ENCODE results near the gene ATP10B. TPM values are rescaled to one million over a fixed set of nuclear protein-coding genes. Genes with fewer than 3 reads are reported as not detected.

The ATP10B gene
- polyA plus RNA-seq, 12 donors = 0.27 to 5.4 (median 0.63) TPM; not detected in 1

DNA sequence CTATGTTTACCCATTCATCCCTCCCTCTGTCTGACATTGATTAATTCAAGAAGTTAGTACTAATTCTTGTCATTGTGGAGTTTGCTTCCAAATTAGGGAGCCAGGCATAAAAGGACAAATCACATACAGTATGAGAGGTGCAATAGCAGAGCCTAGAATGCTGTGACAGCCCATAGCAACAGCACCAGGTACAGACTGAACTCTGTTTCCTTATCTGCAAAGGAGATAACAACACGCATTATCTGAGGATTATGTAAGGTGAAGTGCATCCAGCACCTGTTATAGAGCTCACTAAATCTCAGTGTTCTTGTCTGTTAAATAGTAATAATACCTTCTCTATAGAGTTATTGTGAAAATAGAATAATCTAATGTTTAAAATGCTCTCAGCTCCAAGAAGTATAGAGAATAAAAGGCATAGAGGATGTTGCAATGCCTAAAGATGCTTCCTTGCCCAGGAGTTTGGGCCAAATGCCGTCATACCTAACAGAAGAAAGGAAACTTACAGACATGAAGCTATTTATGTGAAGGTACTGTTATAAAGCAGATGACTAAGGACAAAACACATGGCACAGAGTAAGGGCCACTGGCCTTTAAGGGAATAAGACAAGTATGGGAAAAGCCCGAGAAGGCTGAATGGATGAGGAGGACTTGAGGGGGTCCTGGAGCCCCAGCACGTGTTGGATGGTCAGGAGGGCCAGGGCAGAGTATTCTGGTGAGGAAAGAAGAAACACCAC lies 214.5 kb downstream of the ATP10B start:
- DNase-seq = no peak

GRCh38 chr5:160635663-160636062 lies 216.3 kb downstream of the ATP10B start:
- no peak for DNase-seq

DNA sequence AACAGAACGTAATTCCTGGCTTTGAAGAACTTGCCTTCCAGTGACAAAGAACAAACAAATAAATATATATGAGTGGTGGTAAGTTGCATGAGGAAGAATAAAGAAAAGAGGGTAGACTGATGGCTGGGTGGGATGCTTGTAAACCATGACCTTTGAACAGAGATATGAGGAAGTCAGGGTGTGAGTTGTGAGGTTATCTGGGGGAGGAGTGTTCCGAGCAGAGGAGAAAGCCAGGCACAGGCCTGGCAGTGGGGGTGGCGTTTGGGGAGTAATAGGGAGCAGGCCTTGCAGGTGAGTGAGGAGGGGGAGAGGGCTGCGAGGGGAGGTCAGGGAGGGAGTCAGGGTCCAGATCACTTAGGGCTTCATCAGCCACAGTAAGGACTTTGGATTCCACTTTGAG lies 217.0 kb downstream of the ATP10B start:
- DNase-seq = no peak

GRCh38 chr5:160629003-160629402 lies 223.0 kb downstream of the ATP10B start:
- DNase-seq = no peak

DNA sequence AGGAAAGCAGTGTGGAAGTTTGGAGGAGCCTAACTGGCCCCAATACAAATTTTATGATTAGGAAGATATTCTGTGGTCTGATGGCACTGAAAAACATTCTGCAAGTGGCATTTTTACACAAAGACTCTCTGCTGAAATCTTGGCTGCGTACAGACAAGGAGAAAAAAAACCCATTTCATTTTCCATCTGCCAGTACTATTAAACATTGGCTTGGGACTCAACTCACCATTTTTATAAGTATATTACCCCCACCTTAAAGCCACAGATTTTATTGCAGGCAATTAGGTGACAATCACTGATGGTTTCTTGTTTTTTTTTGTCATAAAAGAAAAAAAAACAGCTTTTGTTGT lies 223.4 kb downstream of the ATP10B start:
- no peak for DNase-seq

DNA sequence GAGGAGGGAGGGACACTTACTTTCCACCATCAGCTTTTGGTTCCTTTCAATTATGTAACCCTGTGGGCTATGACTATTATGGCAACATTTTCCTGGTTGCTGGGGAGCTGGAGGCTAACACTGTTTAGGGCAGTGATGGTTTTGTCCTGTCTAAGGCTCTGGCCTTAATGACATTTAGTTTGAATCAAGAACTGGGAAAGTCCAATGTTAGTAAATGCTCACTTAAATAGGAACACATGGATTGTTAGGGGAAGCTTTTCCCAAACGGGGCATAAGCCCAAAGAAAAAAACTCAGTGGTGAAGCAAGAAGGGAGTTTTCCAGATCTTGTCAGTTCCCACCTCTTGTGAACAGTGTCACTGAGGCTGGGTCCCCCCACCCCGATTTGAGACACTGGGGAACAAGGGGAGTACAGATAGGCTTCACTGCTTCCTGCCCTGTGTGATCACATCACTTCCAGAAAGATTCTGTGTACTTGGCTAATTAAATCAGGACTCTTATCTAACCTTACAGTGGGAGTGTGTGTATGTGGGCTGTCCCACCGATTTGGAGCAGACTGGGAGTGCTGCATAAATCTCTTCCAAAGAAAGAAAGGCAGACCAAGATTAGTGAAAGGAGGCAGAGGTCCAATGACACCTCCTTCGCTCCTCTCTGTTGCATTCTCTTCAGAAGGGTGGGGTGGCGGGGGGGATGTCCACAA lies 223.9 kb downstream of the ATP10B start:
- no peak for DNase-seq

GRCh38 chr5:160626322-160626721 lies 225.7 kb downstream of the ATP10B start:
- no peak for DNase-seq

GRCh38 chr5:160621526-160621925 lies 230.5 kb downstream of the ATP10B start:
- DNase-seq = no peak

DNA sequence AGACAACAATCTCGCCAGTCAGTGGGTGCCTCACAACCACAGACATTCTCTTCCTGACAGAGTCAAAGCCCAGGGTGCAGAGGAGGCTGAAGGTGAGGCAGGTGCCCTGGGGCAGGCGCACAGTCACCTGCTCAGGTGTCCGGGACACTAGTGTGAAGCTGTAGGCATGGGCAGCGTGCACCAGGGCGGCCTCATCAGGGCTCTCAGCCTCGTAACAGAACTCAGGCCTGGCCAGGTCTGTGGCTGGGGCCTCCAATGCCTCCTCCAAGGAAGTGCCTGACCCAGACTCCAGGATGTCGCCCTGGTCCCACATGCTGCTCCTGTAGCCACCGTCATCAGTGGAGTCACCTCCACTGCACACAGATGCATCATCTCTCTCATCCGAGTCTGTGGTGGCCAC lies 231.6 kb downstream of the ATP10B start:
- DNase-seq = no peak

GRCh38 chr5:160619381-160619780 lies 232.6 kb downstream of the ATP10B start:
- DNase-seq = no peak

DNA sequence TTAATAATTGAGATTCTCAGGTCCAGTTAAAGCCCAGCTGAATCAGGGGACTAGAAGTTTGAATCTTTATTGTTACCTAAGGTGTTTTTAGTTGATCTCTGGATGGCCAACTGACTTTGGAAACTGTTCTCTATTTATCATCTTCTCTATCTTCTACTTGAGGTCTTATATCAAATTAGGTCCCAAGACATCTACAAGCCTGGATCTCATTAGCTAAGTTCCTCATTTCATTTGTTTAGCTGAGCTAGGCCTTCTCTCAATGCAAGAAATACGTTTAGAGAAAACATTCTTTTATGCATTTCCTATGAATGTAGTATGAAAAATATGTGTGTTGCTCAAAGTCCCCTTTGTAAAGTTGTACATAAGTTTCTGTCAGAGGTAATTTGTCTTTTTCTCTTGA lies 233.7 kb downstream of the ATP10B start:
- no peak for DNase-seq

DNA sequence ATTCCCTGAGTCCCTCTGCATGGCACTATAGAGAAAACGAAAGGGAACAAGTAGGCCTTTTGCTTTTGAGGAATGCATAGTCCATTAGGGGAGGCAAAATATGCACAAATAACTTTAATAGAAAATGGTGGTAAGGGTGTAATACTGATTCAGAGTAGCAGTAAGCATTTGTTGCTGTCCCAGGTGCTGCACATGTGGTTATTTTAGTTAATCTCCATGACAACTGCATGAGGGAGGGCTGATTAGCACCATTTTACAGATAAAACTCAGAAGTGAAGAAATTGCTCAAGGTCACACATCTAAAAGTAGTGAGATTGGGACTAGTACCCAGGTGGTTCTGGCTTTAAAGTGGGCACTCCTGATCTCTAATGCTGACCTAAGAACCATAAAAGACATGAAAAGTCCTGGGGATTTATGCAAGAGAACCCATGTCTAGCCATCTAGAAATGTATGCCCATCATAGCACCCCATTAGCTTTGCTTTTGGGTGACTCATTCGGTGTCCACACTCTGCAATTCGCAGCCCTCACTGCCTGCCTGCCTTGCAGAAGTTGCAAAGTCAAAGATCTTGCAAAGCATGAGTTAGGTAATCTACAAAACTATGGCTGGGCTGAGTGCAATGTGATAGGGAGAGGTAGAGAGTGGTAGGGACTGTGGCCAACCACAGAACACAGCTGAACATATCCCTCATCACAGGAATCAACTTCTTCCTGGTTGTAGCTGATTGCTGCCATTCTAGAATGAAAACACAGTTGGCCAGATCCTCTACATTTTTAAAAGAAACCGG lies 235.1 kb downstream of the ATP10B start:
- no peak for DNase-seq

- DNase-seq = no peak
Observed at GRCh38 chr5:160614136-160614535, 237.9 kb downstream of the ATP10B start.

DNA sequence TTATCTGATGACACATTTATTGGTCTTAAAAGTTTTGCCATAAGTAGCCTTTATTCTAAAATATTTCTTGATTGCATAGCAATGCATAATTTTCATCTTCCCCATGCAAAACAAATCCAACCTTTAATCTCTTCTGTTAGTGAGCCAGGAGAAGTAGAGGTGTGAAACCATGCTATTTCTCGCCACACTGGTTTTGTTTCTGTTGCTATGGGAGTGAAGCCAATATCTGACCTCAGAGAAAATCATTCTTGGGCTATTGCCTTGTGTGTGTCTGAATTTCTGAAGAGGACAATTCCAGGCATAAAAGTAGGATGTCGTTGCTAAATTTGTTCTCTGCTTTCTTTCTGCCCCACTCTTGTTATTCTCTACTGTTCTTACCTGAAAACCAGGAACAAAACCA lies 246.7 kb downstream of the ATP10B start:
- peak; percentile 20 for DNase-seq

GRCh38 chr5:160604484-160604883 lies 247.5 kb downstream of the ATP10B start:
- no peak for DNase-seq

GRCh38 chr5:160602744-160603143 lies 249.3 kb downstream of the ATP10B start:
- no peak for DNase-seq

GRCh38 chr5:160601046-160601445 lies 251.0 kb downstream of the ATP10B start:
- DNase-seq = no peak

- DNase-seq = no peak
Observed at GRCh38 chr5:160573318-160573717, 278.7 kb downstream of the ATP10B start.

- DNase-seq = no peak
Observed at GRCh38 chr5:160567031-160567705, 284.8 kb downstream of the ATP10B start.

DNA sequence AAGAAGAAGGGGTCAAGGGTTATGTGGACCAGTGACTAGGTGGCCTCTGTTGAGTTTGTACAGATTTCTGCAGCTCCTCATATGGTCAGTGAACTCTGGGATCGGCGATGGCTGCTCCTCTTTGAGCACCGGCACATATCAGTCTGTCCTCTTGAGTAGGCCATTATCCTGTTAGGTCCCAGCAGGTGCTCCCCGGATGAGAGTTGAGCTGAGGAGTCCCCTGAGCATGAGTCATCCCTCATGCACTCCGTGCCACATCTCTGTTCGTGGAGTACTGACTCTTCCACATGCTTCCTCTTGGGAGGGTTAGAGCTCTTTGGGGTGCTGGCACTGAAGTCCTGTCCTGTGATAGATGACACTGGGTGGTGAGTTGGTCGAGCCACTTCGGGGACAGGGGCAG lies 286.6 kb downstream of the ATP10B start:
- DNase-seq = no peak

- DNase-seq = no peak
Observed at GRCh38 chr5:160556846-160557245, 295.2 kb downstream of the ATP10B start.

DNA sequence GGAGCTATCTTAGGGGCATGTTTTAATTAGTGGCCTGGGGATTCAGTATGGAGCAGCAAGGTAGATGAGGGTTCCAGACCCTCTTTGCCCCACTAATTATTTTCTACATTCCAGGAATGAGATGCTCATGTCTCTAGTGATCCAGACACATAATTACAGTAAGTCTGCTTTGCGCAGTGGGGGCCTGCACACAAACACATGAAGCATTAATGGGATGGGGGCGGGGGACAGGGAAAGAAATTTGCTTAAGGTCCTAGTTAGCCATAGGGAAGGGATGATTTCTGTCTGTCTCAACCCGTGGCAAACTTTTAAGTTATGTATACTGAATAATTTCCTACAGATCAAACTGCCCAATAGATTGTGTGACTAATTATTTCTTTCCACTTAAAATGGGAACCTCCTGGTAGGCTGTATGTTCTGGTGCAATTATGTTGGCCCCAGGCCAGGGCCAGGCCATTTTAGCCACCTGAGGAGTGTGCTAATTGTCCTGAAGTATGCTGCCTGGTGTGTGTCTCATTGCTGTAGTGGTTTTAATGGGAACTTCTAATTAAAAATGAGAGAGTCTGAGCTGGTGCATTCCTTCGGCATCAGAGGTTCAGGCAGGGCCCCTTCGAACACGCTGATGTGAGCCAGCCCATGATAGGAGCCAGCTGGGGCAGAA lies 295.9 kb downstream of the ATP10B start:
- DNase-seq = no peak

Data from muscle of arm (tissue), 12 donors.